MM.1S (cell line): Measurements from ENCODE around the gene FAM177A1.
A peak's percentile ranks its signal among the peaks of the same experiment; 100 is the strongest.
"Not testable (repeated sequence)": the region's sequence is repeated elsewhere in the genome, so short reads cannot be mapped to it uniquely, and the experiment has no call there.

ENCODE experiments used
- DNase-seq: peaks from one replicate; pipeline ENCODE4 v3.0.0-alpha.2; 2015
- H2AFZ ChIP-seq: fragments of 300-600 bp; sonication (generic); 2 replicates; pipeline ENCODE4 v1.6.0; 2016; ENCODE audit warnings: antibody characterized with exemption, low read length
- H3F3A ChIP-seq: fragments of 300-600 bp; sonication (generic); 2 replicates; pipeline ENCODE4 v1.6.1; 2016; ENCODE audit warnings: mild to moderate bottlenecking, antibody characterized with exemption, low read length, moderate library complexity, mixed read lengths; ENCODE audit not compliant: insufficient read depth
- H3K27ac ChIP-seq: fragments of 300-600 bp; sonication (generic); 2 replicates; pipeline ENCODE4 v1.5.1; 2016; ENCODE audit warnings: mild to moderate bottlenecking, low read length
- H3K27me3 ChIP-seq: fragments of 300-600 bp; sonication (generic); replicated peaks from 2 replicates; pipeline ENCODE4 v1.6.0; 2016; ENCODE audit warnings: low read length; ENCODE audit not compliant: insufficient read depth
- H3K36me3 ChIP-seq: fragments of 300-600 bp; sonication (generic); replicated peaks from 2 replicates; pipeline ENCODE4 v1.6.1; 2016; ENCODE audit warnings: mild to moderate bottlenecking, low read length, mixed read lengths; ENCODE audit not compliant: insufficient read depth
- H3K4me1 ChIP-seq: fragments of 300-600 bp; sonication (generic); 2 replicates; pipeline ENCODE4 v1.6.1; 2016; ENCODE audit warnings: low read length, mixed read lengths
- H3K4me2 ChIP-seq: fragments of 300-600 bp; sonication (generic); 2 replicates; pipeline ENCODE4 v1.6.0; 2016; ENCODE audit warnings: low read depth, low read length
- H3K4me3 ChIP-seq: fragments of 300-600 bp; sonication (generic); 2 replicates; pipeline ENCODE4 v1.5.1; 2016; ENCODE audit warnings: low read length, mixed read lengths
- H3K79me2 ChIP-seq: fragments of 300-600 bp; sonication (generic); 2 replicates; pipeline ENCODE4 v1.6.1; 2016; ENCODE audit warnings: mixed run types, low read length, mixed read lengths
- H3K9ac ChIP-seq: fragments of 300-600 bp; sonication (generic); 2 replicates; pipeline ENCODE4 v1.6.1; 2016; ENCODE audit warnings: low read length, mixed read lengths
- H3K9me2 ChIP-seq: fragments of 300-600 bp; sonication (generic); replicated peaks from 2 replicates; pipeline ENCODE4 v1.6.1; 2016; ENCODE audit warnings: mild to moderate bottlenecking, low read length, mixed read lengths; ENCODE audit not compliant: insufficient read depth
- H3K9me3 ChIP-seq: fragments of 300-600 bp; sonication (generic); replicated peaks from 2 replicates; pipeline ENCODE4 v1.6.1; 2016; ENCODE audit warnings: mild to moderate bottlenecking, low read length, mixed read lengths; ENCODE audit not compliant: insufficient read depth
- H4K20me1 ChIP-seq: fragments of 300-600 bp; sonication (generic); 2 replicates; pipeline ENCODE4 v1.6.1; 2016; ENCODE audit warnings: mild to moderate bottlenecking, low read length, moderate library complexity, mixed read lengths; ENCODE audit not compliant: insufficient read depth
- CTCF ChIP-seq: fragments of 300-600 bp; sonication (generic); IDR thresholded peaks from 2 replicates; pipeline ENCODE4 v1.5.1; 2016; ENCODE audit warnings: antibody characterized with exemption, low read length, mixed read lengths
- EZH2 ChIP-seq: fragments of 300-600 bp; sonication (generic); optimal IDR thresholded peaks from 2 replicates; pipeline ENCODE3; 2017; ENCODE audit warnings: low read depth, mild to moderate bottlenecking, antibody characterized with exemption, low read length, mixed read lengths
- EZH2phosphoT487 ChIP-seq: fragments of 300-600 bp; sonication (generic); IDR thresholded peaks from 2 replicates; pipeline ENCODE4 v1.6.1; 2018; ENCODE audit warnings: antibody characterized with exemption, low read length

The FAM177A1 gene

GRCh38 chr14:35038312-35038711 lies 7.8 kb upstream of the FAM177A1 start:
- H3F3A ChIP-seq, H4K20me1 ChIP-seq, H3K9me3 ChIP-seq, H3K79me2 ChIP-seq, H2AFZ ChIP-seq, H3K9me2 ChIP-seq, H3K27ac ChIP-seq, DNase-seq, H3K4me2 ChIP-seq, H3K36me3 ChIP-seq, H3K27me3 ChIP-seq, H3K4me1 ChIP-seq, H3K9ac ChIP-seq, H3K4me3 ChIP-seq: not testable (repeated sequence)

- no peak overlapping the region for H3K9ac ChIP-seq
- H3K36me3 ChIP-seq: no peaks in the 10 kb centered on the region
- no peaks in the 10 kb centered on the region for H3K79me2 ChIP-seq
- no peaks in the 10 kb centered on the region for H3K9me3 ChIP-seq
- H3K9me2 ChIP-seq: no peaks in the 10 kb centered on the region
- H3F3A ChIP-seq: peaks cover 8% of the 10 kb centered on the region
- no peaks in the 10 kb centered on the region for H3K27me3 ChIP-seq
- no peak overlapping the region for H3K4me3 ChIP-seq
- H3K4me1 ChIP-seq: no peaks in the 10 kb centered on the region; the same call in 1 of the 2 replicates
- TF ChIP-seq EZH2: no peak
- no peak for TF ChIP-seq EZH2phosphoT487
- TF ChIP-seq CTCF: no peak
- H4K20me1 ChIP-seq: no peaks in the 10 kb centered on the region
- no peak overlapping the region for H2AFZ ChIP-seq
- H3K27ac ChIP-seq: no peak overlapping the region
- no peak for DNase-seq
- H3K4me2 ChIP-seq: no peak overlapping the region
Observed at GRCh38 chr14:35042632-35043031, 3.4 kb upstream of the FAM177A1 start.

GRCh38 chr14:35043046-35043445 lies 3.0 kb upstream of the FAM177A1 start:
- Histone ChIP-seq H3K79me2 (no peaks in the 10 kb centered on the region), H3K9me2 (no peaks in the 10 kb centered on the region), H3K27me3 (no peaks in the 10 kb centered on the region), H3K9me3 (no peaks in the 10 kb centered on the region), H2AFZ (no peak overlapping the region), H3K27ac (no peak overlapping the region), H3K4me2 (no peak overlapping the region), H4K20me1 (no peaks in the 10 kb centered on the region), H3K4me1 (no peaks in the 10 kb centered on the region; the same call in 1 of the 2 replicates), H3K4me3 (no peak overlapping the region), H3K9ac (no peak overlapping the region), H3F3A (peaks cover 8% of the 10 kb centered on the region), H3K36me3 (no peaks in the 10 kb centered on the region)
- TF ChIP-seq EZH2phosphoT487 (no peak), EZH2 (no peak), CTCF (no peak)
- DNase-seq: no peak

- no peaks in the 10 kb centered on the region for H3K9me3 ChIP-seq
- no peaks in the 10 kb centered on the region for H3K27me3 ChIP-seq
- H4K20me1 ChIP-seq: no peaks in the 10 kb centered on the region
- no peak for DNase-seq
- peak overlapping the region; percentile 95 for H3K27ac ChIP-seq
- peaks cover 8% of the 10 kb centered on the region for H3F3A ChIP-seq
- no peak for TF ChIP-seq EZH2
- no peak for TF ChIP-seq EZH2phosphoT487
- TF ChIP-seq CTCF: no peak
- H3K9ac ChIP-seq: peak overlapping the region; percentile 87
- peak overlapping the region; percentile 70 for H3K4me2 ChIP-seq
- H2AFZ ChIP-seq: peak overlapping the region; percentile 61
- H3K4me3 ChIP-seq: peak overlapping the region; percentile 70
- H3K36me3 ChIP-seq: no peaks in the 10 kb centered on the region
- no peaks in the 10 kb centered on the region for H3K9me2 ChIP-seq
- no peaks in the 10 kb centered on the region; the same call in 1 of the 2 replicates for H3K4me1 ChIP-seq
- no peaks in the 10 kb centered on the region for H3K79me2 ChIP-seq
Observed at GRCh38 chr14:35044939-35045797, 904 bp upstream of the FAM177A1 start.
